ENCODE measurements around the gene IRS1. TPM values are rescaled to one million over a fixed set of nuclear protein-coding genes. Genes with fewer than 3 reads are reported as not detected.

The IRS1 gene
- total RNA-seq (2022; extraction: Qiagen RNA extraction), result 9.5 to 15.0 TPM (median 14.9 TPM) in 5 replicates

GRCh38 chr2:226799211-226799975 is at the start of gene IRS1:
Gene IRS1, minus strand, starts transcription at chr2:226799820. Its CDS starts 1,082 bp downstream, at chr2:226798738.

DNA sequence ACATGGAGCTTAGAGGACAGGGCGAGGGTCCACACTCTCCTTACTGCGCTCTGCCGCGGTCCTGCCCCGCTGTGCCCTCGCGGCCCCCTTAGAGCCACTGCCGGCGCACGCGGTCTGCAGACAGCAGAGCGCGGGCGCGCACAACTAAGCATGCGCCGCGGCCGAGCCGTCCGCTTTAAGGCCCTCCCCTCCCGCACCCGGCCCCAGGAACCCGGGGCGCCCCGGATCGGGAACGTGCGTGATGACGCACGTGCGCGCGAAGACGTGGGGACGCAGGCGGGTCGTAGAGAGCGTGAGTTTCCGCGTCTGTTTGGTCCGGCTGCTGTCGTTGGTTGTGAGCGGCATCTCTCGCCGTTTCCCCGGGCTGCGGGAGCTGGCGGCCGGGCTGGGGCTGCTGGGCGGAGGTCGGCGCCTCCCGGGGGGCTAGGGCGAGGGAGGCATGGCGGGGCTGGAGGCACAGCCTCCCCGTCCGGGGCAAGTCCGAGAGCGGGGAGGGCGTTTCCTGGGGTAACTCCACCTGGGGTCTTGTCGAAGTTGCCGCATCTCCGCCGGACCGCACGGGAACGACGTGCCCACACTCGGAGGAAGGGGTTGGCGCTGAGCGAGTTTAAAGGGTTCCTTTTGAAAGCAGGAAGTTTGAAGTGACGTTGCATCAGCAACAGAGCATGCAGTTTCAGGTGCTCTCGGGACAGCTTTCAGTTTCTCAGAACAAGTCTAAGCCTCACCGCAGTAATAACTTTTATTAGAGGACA is 36.4 kb upstream of the IRS1 start, which contains the start of gene RHBDD1:
Gene RHBDD1, plus strand, starts transcription at position 259 of the 752 bp plus-strand sequence. CDS start 28,640 bp downstream, outside the sequence.

Other genes with a start within 250 kb of the IRS1 start
- gene RHBDD1, start 36.2 kb upstream of the IRS1 start, total RNA-seq (2022; extraction: Qiagen RNA extraction), result 7.1 to 14.1 TPM (median 10.5 TPM) in 5 replicates